Stimulated activated CD8-positive, alpha-beta memory T cell treated with anti-CD3 and anti-CD28 coated beads, Interleukin-7, amount 100 ng/mL, for 4 hours (primary cell): Measurements from ENCODE around the gene GGTA1.
A peak's percentile ranks its signal among the peaks of the same experiment; 100 is the strongest.
"Not testable (repeated sequence)": the region's sequence is repeated elsewhere in the genome, so short reads cannot be mapped to it uniquely, and the experiment has no call there.

ENCODE experiments used
- DNase-seq, 2 donors: peaks; one replicate each; pipeline ENCODE4 v3.0.0-alpha.2; 2020; ENCODE audit warnings: low read depth in 2 of 2

GGTA1 gene

DNA sequence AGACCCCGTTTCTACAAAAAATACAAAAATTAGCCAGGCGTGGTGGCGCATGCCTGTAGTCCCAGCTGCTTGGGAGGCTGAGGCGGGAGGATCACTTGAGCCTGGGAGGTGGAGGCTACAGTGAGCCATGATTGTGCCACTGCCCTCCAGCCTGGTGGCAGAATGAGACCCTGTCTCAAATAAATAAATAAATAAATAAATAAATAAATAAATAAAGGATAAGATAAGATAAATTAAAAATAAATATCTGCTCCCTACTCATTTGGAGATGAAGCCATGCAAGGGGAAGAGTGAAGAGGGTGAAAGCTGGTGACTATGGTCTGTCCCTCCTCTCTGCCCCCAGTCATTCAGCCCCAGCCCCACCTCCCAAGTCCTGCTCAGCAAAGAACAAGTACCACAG, 41.2 kb downstream of the GGTA1 start:
- not testable (repeated sequence) for DNase-seq

DNA sequence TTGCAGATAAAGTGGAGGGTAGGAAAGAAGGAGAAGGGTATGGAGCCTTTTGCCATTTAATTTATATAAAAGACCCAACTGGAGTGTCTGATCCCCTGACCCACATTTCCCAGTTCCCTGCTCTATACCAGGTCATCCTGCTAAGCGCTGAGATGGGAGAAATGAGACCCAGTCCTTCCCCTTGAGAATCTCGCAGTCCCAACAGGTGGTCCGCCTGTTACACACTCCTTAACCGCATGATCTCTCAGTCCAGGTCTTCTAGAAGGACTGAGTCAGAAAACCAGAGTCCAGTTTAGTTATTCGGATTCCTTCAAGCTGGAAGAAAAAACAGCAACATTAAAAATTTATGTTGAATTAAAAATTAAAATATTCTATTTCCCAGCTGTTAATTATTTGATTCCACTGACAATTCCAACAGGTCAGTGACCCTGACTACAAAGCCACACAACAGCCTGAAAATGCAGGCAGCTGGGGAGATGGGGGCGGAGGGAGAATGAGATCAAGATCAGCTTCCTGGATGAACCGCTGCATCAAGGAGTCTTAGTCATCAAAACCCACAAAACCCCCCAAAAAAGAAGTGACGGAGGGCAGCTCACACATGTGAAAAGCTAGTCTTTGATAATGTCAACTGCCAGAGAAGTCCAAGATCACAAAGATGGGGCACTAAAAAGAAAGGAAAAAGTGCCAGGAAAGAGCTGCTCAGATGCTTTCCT, 44.0 kb downstream of the GGTA1 start:
- peak; percentile 5 to 9 for DNase-seq

DNA sequence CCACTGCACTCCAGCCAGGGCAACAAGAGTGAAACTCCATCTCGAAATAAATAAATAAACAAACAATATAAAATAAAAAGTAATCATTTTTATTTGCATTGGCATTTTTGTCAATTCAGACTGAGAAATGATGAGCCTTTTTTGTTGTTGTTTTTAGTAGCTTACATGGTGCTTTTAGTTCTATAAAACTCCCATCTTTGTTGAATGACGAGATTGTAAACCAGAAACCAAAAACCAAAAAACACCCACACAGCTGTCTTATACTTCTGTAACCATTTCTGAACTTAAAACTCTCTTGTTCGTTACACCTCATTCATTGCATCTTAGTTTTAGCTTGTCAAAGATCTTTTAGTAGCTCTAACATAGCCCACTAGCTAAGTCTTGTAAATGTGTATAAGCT, 44.7 kb downstream of the GGTA1 start:
- no peak for DNase-seq

DNA sequence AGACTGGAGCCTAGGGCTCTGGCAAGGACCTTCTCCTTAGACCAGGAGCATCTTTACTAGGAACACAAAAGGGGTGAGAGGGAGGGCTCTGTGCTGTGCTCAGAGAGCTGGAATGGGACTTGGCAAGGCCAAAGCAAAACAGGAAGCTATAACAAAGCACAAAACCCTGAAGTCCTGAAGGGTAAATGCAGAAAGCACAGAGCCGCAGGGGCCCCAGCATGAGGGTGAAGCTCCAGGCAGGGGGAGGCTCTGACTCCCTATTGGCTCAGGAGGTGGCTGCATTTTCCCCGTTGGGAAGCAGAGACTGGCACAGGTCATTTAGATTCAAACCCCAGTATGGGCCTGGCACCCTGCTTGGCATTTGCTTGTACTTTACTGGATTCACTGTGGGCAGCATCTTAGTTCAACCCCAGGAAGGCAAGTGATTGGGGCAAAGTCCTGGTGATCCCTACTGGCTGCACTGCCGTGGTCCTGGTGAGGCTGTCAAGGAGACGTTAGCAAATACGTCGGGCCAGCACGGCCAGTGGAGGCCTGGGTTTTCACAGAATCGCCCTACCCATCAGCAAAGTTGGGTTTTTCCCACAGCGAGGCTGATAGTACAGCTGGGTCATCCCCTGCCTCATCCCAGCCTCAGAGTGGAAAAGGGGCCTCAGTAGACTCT, 46.3 kb downstream of the GGTA1 start:
- DNase-seq = no peak

DNA sequence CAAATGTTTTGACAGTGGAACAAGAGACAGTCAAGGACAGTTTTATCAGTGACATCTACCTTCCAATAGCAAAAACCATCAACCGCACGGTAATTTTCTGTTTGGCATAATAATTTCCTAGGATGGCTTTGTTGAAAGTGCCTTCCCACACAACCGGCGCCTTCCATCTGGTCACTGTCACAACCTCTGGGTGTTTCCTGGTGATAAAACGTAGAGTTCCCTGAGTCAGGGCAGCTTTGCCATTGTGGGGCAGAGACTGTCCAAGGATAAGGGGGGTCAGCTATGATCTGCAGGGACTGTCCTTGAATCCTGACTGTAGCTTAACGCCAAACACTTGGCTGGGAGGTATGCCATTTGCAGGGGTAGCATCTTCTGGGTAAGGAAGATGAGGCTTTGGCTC, 47.6 kb downstream of the GGTA1 start:
- DNase-seq = no peak

DNA sequence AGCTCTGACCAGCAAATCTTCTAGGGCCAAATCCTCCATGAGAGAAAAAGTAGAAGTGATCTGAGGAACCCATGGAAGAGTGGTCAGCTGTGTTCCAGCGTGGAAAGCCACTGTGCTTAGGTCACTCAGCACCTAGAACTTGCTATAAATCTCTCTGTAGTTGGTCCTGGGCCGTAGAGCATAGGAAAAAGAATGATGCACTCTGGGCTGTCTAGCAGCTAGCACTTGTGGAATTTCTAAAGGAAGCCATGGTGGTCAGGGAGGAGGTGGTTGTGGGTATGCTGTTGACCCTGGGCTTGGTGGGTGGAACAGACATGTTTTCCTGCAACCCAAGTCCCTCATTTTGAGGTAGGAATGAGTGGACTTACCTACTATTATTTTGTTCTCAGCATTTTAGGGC, 48.1 kb downstream of the GGTA1 start:
- no peak for DNase-seq

DNA sequence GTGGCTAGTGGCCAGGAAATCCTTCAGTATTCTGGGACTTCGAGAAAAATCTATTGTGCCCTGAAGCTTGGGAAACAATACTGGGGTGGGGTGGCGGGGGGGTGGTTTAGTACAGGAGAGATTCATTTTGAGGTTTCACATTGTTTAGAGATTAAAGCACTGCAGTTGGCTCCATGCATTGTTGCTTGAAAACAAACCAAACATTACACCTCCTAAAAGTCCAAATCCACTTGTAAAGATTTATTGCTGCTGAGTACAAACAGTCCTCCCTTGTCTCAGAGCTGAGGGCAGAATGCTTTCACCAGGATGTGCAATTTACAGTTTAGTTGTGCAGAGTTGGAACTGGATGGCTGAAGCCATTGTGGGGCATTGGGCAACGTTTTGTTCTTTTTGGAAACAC, 49.4 kb downstream of the GGTA1 start:
- DNase-seq = no peak

DNA sequence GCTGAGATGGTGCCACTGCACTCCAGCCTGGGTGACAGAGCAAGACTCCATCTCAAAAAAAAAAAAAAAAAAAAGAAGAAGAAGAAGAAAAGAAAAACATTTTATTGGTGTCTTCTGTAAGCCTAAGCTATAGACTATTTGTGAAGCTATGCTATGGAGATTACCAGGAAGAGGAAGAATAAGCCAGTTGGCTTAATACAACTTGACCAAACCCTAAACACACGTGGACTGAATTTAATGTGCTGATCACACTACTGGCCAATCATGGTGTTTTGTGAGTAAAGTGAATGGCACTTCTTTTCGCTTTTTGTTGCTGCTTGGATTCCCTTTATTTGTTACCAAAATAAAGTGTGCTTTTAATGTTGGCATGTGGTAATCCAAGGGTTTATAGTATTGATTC, 49.9 kb downstream of the GGTA1 start:
- no peak for DNase-seq

DNA sequence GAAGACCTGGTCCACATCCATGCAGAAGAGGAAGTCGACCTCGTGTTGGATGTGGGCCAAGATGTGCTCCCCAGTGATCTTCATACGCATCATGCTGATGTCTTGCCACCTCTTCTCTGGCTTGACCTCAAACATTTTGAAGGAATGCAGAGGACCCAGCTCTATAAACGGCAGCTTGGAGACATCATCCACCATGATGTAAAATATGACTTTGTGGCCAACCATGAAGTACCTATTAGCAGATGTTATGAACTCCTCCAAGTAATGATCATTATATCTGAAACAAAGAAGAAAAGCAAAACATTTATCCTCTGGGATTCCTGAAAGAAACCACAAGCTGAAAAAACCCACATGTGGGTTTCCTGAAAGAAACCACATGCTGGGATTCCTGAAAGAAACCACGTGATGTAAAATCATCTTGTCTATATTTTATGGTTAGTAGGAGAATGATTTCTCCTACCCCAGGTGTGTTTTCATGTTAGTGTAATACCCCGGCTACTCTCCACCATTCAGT, 52.3 kb downstream of the GGTA1 start:
- no peak for DNase-seq

DNA sequence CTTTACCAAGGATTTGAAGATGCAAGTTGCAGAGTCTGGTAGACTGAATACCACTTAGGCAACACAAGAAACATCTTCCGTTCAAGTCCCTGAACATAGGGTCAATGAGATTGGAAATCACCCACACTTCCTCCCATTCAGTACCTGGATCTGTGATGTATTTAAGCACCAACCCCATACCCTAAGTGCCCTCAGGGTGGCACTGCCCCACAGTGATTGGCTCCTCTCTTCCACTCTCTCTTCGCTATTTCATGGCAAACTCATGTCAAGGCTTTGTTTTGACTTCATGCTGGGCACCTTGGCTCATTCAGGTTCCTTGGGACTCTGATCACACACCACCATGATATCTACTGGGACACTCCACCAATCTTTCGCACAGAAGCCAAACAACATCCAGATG, 53.7 kb downstream of the GGTA1 start:
- DNase-seq = no peak

DNA sequence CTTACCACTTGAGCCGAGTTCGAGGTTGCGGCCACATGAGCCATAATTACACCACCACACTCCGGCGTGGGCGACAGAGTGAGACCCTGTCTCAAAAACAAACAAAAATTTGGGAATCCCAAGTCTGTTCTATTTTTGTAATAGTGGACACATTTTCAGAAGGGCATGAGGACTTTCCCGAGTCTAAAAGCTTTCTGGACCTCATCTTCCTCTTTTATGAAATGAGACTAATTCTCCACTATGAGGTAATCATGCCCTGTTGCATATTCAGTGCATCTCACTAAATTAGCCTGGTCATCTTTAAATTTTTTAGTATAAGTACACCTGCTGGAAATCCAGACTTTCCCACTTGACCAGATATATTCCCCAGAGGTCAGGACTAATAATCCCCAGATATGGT, 55.7 kb downstream of the GGTA1 start:
- no peak for DNase-seq

DNA sequence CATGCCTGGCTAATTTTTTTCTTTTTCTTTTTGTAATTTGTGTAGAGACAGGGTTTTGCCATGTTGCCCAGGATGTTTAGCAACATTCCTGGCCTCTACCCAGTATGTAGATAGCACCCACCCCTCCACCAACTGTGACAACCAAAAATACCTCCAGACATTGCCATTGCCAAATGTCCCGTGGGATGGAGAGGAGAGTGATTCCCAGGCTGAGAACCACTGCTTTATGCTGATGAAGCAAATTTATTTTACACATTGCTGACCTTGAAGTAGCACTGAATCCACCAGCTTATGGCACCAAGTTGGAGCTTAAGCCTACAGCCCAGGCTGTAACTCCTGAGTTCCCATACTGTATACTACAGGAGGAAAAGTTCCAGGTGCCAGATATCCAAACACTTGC, 58.5 kb downstream of the GGTA1 start:
- DNase-seq = no peak

DNA sequence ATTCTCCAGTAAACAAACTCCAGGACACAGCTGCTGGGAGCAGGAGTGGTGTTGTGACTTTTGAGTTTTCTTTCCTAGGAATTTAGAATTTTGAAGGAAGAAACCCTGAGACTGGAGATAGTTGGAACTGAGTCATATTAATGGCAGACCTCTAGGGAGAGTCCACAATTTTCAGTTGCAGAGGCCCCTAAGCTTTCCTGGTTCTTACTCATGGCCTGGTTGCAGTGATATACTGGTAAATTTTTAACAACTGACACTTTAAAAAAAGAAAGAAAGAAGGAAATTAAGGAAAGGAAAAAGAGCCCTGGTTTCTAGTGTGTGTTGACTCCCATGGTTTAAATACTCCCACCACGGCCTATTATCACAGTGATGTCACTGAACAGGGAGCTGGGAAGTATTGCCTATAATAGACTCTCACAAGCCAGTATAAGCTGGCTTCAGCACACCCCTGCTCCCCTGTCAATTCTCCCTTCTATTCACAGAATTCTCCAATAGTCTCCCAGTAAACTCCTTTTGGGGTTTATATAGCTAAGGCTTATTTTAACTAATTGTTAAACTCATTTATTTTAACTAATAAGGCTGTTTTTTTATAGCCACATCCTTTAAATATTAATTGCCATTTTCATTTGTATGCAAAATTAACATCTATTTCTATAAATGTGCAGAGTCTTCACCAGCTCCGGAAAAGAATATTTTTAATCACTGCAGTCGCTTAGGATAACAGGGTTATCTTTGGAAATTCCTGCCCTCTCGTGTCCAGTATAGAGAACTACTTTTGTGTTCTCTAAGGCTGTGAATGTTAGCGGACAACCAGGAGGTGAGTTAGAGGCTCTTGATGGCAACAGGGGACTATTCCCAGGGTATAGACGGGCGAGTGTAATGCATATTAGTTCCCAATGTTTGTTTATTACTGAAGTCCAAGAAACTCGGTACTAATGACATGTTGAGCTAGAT, 59.7 kb downstream of the GGTA1 start:
- DNase-seq = no peak

DNA sequence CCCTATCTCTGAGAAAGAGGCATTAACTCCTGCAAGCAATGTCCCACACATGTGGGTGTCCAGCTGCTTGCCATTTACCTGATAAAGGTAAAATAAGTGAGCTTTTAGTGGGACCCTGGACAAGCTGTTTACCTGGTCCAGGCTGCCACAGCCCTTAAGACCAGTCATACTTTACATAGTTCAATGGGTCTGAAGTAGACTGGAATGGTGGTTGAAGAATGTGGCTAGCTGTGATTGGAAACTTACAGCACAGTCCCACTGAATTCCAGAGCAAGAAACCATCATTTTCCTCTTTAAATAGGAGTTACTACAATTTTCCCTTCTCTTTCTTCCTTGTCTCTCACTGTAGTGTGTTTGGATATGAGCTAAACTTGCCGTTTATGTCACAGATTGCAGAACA, 60.6 kb downstream of the GGTA1 start:
- DNase-seq = no peak

DNA sequence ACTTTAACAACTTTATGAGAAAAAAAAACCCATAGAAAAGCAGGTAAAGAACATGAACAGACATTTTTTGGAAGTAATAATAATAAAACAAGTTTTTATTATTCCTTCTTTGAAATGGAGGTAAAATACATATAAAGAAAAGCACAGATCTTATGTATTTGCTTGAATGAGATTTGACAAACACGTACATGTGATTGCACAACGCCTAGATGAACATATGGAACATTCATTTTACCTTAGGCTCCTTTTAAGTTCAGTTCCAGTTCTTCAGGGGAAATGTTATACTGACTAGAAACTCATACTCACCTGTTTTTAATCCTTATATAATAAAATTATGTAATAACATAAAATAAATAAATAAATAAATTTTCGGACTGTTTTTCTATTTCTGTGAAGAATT, 61.8 kb downstream of the GGTA1 start:
- no peak for DNase-seq

DNA sequence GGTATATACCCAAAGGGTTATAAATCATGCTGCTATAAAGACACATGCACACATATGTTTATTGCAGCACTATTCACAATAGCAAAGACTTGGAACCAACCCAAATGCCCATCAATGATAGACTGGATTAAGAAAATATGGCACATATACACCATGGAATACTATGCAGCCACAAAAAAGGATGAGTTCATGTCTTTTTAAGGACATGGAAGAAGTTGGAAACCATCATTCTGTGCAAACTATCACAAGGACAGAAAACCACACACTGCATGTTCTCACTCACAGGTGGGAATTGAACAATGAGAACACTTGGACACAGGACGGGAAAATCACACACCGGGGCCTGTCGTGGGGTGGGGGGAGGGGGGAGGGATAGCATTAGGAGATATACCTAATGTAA, 62.6 kb downstream of the GGTA1 start:
- DNase-seq = not testable (repeated sequence)

DNA sequence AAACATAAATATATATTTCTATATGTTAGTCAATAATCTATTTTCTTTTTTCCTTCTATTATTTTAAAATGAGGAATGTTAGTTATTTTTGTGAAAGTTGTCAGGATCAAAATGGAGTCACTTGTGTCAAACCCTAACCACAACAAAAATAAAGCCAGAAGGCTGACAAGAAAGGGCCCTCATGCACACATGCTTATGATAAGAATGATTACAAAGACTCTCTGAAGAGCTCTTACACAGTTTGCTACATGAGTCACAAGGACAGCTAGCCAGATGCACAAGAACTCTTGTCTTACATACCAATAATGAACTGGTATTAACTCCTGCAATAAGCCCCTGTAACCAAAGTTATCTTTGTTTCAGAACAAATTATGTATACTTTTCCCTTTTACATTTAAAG, 64.7 kb downstream of the GGTA1 start:
- no peak for DNase-seq

DNA sequence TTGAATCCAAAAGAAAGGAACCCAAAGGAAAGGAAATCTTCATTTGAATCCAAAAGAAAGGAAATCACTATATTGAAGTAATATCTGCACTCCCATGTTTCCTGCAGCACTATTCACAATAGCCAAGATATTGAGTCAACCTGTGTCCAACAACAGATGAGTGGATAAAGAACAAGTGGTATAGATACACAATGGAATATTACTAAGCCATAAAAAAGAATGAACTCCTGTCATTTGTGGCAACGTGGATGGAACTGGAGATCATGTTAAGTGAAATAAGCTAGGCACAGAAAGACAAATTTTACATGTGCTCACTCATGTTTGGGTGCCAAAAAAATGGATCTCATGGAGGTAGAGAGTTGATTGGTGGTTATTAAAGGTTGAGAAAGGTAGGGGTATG, 71.7 kb downstream of the GGTA1 start:
- DNase-seq = no peak

DNA sequence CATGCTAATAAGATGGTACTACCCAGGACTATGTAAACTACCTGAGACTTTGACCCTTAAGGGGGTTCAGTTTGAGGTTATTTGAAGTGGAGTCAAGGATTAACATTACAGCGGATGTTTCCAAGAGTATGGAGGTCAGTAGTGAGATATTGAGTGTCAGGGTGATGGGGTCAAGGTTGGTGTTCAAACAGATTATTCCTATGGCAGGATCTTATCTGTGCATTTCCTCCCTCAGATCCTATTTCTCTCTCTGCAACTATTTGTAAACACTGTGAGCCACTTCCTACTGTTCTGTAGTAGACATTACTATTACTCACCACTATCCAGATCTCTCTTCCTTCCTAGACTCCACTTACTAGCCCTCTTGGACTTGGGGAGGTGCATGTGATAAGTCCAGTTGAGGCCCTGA, 75.6 kb downstream of the GGTA1 start:
- DNase-seq = no peak

DNA sequence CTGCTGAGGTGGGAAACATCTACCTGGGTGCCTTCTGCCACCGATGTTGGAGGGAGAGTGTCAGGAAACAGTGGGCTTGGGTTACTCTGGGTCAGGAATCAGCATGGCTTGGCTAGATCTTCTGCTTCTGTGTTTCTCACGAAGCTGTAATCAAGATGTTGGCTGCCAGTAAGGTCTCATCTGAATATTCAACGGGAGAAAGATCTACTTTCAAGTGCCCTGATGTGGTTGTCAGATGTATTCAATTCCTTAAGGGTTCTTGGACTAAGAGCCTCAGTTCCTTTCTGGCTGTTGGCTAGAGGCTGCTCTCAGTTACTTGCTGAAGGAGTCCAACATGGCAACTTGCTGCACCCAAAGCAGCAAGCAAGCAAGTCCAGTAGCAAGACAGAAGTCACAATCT, 87.7 kb downstream of the GGTA1 start:
- no peak for DNase-seq

DNA sequence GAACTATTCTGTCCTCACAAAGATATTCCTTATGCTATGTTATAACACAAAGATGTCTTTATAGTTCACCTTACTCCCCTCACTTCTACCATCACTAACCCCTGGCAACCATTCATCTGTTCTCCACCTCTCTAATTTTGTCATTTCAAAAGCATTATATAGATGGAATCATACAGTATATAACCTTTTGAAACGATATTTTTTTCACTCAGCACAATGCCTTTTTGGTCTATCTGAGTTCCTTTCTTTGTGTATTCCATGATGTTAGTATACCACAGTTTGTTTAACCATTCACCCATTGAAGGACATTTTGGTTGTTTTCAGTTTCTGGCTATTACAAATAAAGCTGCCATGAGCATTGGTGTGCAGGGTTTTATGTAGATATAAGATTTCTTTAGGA, 93.7 kb downstream of the GGTA1 start:
- no peak for DNase-seq
